SW480 (cell line): ENCODE data around the gene DES.
A peak's percentile ranks its signal among the peaks of the same experiment; 100 is the strongest.
"Not testable (repeated sequence)": the region's sequence is repeated elsewhere in the genome, so short reads cannot be mapped to it uniquely, and the experiment has no call there.

Experiments
- DNase-seq: peaks from one replicate; pipeline ENCODE4 v3.0.0-alpha.2; 2016; ENCODE audit warnings: low spot score

Gene DES

GRCh38 chr2:219418155-219419011, at the start of gene DES:
Gene DES (plus strand): TSS chr2:219418377. CDS start chr2:219418463, 86 bp downstream.
- DNase-seq: no peak

- peak; percentile 24 for DNase-seq
Observed at GRCh38 chr2:219368690-219369191, 49.4 kb upstream of the DES start.

- no peak for DNase-seq
Observed at GRCh38 chr2:219369447-219369861, 48.7 kb upstream of the DES start.

DNA sequence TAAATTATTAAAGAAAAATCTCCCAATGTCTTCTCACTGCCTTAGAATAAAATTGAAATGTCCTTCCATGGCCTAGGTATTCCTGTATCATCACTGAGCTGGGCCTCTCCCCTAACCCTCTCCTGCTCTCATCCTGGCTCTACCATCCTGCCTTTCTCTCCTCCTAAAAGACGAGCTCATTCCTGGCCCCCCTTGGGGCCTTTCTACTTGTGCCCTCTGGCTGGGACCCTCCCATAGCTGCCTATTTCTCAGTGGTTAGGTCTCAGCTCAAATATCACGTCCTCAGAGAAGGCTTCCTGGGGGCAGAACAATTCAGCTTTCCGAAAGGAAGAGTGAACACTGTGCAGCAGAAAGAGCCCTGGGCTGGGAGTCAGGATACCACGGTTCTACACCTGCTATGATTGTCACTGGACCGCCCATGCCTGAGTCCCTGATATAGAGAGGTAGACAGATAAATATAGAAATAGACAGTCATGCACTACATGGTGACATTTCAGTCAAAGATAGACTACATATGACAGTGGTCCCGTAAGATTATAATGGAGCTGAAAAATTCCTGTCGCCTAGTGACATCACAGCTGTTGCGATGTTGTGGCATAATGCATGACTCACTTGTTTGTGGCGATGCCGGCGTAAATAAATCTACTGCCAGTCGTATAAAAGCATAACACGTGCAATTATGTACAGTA, 39.9 kb upstream of the DES start:
- no peak for DNase-seq

- no peak for DNase-seq
Observed at GRCh38 chr2:219380926-219381325, 37.3 kb upstream of the DES start.

DNA sequence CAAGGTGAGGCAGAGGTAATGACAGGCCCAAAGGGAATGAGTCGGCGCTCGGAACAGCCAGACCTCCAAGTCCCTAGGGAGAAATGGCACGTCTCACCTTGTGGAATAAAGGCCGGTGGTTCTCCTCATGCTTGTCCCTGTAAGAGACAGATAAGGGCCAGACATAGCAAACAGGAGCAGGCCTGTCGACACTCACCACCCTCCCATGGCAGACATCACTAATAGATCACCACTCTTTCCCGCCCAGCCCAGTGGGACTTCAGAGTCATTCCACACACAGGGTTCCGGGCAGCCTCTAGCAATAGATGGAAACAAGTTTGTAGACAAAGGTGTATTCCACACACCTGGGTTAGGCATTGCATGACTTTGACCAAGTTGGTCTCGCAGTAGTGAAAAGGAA, 36.7 kb upstream of the DES start:
- no peak for DNase-seq

- DNase-seq: no peak
Observed at GRCh38 chr2:219384083-219384713, 34.0 kb upstream of the DES start.

GRCh38 chr2:219384859-219385258, 33.3 kb upstream of the DES start:
- no peak for DNase-seq

- no peak for DNase-seq
Observed at GRCh38 chr2:219385958-219386520, 32.1 kb upstream of the DES start.

DNA sequence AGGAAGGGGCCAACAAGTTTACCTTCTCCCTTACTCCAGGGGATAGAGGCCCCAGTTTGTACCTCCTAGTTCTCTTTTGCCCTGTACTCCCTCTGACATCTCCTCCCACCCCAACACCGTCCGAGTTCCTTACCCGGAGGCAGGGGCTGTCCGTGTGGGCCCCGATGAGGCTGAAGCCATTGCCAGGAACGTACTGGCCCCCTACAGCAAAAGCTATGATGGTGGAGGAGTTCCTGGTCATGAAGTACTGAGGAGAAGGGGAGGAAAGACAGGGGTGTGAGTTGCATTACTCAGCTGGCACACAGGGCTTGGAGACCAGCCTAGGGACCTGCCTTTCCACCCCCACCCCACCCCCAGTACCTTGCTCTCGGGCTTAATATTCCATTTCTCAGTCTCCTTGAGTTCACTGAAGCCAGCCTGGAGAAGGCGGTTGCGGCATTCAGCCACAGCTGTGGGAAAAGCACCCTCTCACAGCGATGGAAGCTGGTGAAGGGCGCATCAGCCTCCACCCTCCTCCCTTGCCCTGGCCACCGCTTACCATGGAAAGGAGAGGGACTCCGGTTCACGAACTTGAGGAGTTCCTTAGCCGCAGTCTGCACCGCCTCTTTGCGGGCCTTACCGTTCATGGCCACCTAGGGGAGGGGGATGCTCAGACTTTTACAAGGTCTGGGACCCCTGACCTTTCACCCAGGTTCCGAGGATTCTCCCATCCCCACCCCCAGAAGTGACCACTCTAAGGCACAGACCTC, 31.5 kb upstream of the DES start:
- DNase-seq: no peak

DNA sequence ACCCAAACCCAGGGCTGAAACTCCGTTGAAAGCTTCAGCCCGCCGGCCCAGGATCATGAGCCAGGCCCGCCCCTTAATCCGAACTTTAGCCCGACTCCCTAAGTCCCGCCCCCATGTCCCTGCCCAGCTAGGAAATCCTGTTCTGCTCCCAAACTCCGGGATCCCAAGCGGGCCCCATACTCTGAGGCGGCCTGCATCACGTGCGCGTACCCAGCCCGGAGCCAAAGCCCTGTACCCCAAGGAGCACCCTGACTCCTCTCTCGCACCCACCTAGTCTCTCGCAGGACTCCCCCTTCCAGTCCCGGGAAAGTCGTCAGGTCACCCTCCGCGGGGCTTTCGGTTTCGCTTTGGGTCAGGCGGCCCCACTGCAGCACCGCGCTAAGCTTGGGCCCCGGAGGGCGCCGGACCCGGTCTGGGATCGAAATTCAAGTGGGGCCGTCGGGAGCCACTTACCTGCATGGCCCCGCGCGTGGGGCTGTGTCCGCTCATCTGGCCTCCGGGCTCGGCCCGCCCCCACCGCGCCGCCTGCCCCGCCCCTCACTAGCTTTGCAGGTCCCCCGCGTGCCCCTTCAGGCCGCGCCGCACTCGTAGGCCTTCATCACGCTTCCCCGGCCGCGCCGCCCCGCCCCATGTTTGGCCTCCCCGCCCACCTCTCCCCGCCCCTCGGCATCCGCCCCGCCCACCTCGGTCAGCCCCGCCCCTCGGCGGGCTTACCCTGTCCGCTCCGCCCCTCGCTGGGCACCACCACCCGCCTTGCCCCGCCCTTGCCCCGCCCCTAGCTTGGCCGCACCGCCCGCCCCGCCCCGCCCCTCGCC, 30.7 kb upstream of the DES start, which contains the start of gene DNPEP:
TSS of gene DNPEP (minus strand) at position 607 of the 815 bp plus-strand sequence. CDS start at position 489, 118 bp downstream.
- DNase-seq: peak; percentile 76

DNA sequence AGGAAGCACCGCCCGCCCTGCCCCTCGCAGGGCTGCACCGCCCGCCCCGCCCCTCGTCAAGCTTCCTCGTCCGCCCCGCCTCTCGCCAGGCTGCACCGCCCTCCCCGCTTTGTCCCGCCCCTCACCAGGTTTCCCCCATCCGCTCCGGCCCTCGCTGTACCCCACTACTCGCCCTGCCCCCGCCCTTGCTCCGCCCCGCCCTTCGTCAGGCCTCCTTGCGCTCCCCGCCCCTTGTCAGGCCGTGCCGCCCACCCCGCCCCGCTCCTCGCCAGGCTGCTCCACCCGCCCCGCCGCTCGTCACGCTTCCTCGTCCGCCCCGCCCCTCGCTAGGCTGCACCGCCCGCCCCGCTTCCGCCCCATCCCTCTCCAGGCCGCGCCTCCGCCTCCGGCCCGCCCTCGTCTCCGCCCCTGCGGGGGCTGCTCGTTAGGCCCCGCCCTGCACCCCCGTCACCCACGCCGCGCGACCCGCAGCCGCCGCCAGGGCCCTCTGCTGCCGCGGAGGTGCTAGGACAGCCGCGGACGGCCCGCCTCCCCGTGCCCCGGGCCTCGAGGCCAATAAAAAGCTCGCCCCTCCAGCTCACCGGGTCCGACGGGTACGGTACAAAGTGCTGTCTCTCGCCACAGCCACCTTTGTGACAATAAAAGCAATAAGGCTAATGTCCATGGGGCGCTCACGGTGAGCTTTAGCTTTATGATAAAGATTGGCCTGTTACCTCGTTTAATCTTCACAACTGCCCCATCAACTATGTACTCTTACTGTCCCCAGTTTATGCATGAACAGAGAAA, 29.9 kb upstream of the DES start:
- peak; percentile 93 for DNase-seq

- DNase-seq: no peak
Observed at GRCh38 chr2:219388907-219389156, 29.3 kb upstream of the DES start.

DNA sequence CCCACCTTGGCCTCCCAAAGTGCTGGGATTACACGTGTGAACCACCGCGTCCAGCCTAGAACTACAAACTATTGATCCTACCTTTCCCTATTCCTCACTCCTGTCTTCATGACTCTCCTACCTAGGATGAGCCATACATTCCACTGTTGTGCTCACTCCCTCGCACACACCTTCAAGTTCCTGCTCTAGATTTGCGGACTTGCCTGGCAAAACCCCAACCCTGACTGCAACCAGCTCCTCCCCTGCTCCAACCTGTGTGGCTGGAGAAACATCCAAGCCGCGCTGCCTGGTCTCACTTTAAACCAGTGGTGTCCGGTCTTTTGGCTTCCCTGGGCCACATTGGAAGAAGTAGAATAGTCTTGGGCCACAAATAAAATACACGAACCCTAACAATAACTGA, 25.4 kb upstream of the DES start:
- no peak for DNase-seq

GRCh38 chr2:219395056-219395455, 23.1 kb upstream of the DES start:
- DNase-seq: not testable (repeated sequence)

- DNase-seq: no peak
Observed at GRCh38 chr2:219395609-219396008, 22.6 kb upstream of the DES start.

GRCh38 chr2:219396863-219397457, 21.2 kb upstream of the DES start:
- no peak for DNase-seq

- DNase-seq: peak; percentile 67
Observed at GRCh38 chr2:219398721-219399363, 19.3 kb upstream of the DES start.
